HEK293 (cell line): ENCODE measurements around the gene COP1.
A peak's percentile ranks its signal among the peaks of the same experiment; 100 is the strongest.

ENCODE experiments used
- AEBP2 ChIP-seq: fragments of 450-650 bp; formaldehyde crosslinking; IDR thresholded peaks from 2 replicates; pipeline ENCODE4 v1.5.1; 2016; ENCODE audit warnings: missing biosample characterization, missing genetic modification characterization, borderline replicate concordance
- FEZF1 ChIP-seq: fragments of 450-650 bp; formaldehyde crosslinking; IDR thresholded peaks from 2 replicates; pipeline ENCODE4 v1.5.1; 2016; ENCODE audit warnings: missing biosample characterization, missing genetic modification characterization
- GLIS2 ChIP-seq: fragments of 450-650 bp; formaldehyde crosslinking; IDR thresholded peaks from 2 replicates; pipeline ENCODE4 v1.5.1; 2016; ENCODE audit warnings: missing biosample characterization, missing genetic modification characterization
- IKZF3 ChIP-seq: fragments of 450-650 bp; IDR thresholded peaks from 2 replicates; pipeline ENCODE4 v1.5.0; 2018; ENCODE audit warnings: missing biosample characterization, mild to moderate bottlenecking, missing genetic modification characterization, moderate library complexity
- KLF10 ChIP-seq: fragments of 450-650 bp; IDR thresholded peaks from 2 replicates; pipeline ENCODE4 v1.5.1; 2018; ENCODE audit warnings: missing biosample characterization, mild to moderate bottlenecking, missing genetic modification characterization
- SALL2 ChIP-seq: fragments of 450-650 bp; formaldehyde crosslinking; IDR thresholded peaks from 2 replicates; pipeline ENCODE4 v1.5.0; 2017; ENCODE audit warnings: missing biosample characterization, mild to moderate bottlenecking, missing genetic modification characterization, borderline replicate concordance
- TRIM28 ChIP-seq: IDR thresholded peaks from 2 replicates; pipeline ENCODE4 v1.6.1; 2011; ENCODE audit warnings: low read length, control low read depth, borderline replicate concordance
- ZBTB48 ChIP-seq: fragments of 450-650 bp; formaldehyde crosslinking; IDR thresholded peaks from 2 replicates; pipeline ENCODE4 v1.5.1; 2016; ENCODE audit warnings: missing biosample characterization, missing genetic modification characterization
- ZFHX2 ChIP-seq: fragments of 450-650 bp; formaldehyde crosslinking; conservative IDR thresholded peaks from 2 replicates; pipeline ENCODE4 v1.5.1; 2016; ENCODE audit warnings: missing biosample characterization, missing genetic modification characterization
- ZFP3 ChIP-seq: fragments of 450-650 bp; formaldehyde crosslinking; IDR thresholded peaks from 2 replicates; pipeline ENCODE4 v1.5.1; 2016; ENCODE audit warnings: low read depth, missing biosample characterization, missing genetic modification characterization
- ZFP37 ChIP-seq: fragments of 450-650 bp; formaldehyde crosslinking; IDR thresholded peaks from 2 replicates; pipeline ENCODE4 v1.5.1; 2016; ENCODE audit warnings: missing biosample characterization, missing genetic modification characterization
- ZNF146 ChIP-seq: fragments of 450-650 bp; formaldehyde crosslinking; IDR thresholded peaks from 2 replicates; pipeline ENCODE4 v1.5.1; 2016; ENCODE audit warnings: missing biosample characterization, missing genetic modification characterization
- ZNF169 ChIP-seq: fragments of 450-650 bp; formaldehyde crosslinking; IDR thresholded peaks from 2 replicates; pipeline ENCODE4 v1.5.1; 2016; ENCODE audit warnings: missing biosample characterization, missing genetic modification characterization
- ZNF175 ChIP-seq: fragments of 450-650 bp; formaldehyde crosslinking; IDR thresholded peaks from 2 replicates; pipeline ENCODE4 v1.5.1; 2016; ENCODE audit warnings: missing biosample characterization, missing genetic modification characterization
- ZNF184 ChIP-seq: fragments of 450-650 bp; IDR thresholded peaks from 2 replicates; pipeline ENCODE4 v1.5.1; 2018; ENCODE audit warnings: missing biosample characterization, mild to moderate bottlenecking, missing genetic modification characterization
- ZNF248 ChIP-seq: fragments of 450-650 bp; formaldehyde crosslinking; IDR thresholded peaks from 2 replicates; pipeline ENCODE4 v1.5.1; 2017; ENCODE audit warnings: missing biosample characterization, missing genetic modification characterization
- ZNF266 ChIP-seq: fragments of 450-650 bp; formaldehyde crosslinking; IDR thresholded peaks from 2 replicates; pipeline ENCODE4 v1.5.1; 2016; ENCODE audit warnings: missing biosample characterization, missing genetic modification characterization, low read depth
- ZNF280D ChIP-seq: fragments of 450-650 bp; formaldehyde crosslinking; IDR thresholded peaks from 2 replicates; pipeline ENCODE4 v1.5.1; 2016; ENCODE audit warnings: missing biosample characterization, missing genetic modification characterization
- ZNF366 ChIP-seq: fragments of 450-650 bp; formaldehyde crosslinking; conservative IDR thresholded peaks from 2 replicates; pipeline ENCODE4 v1.5.1; 2016; ENCODE audit warnings: missing biosample characterization, missing genetic modification characterization
- ZNF394 ChIP-seq: fragments of 450-650 bp; formaldehyde crosslinking; IDR thresholded peaks from 2 replicates; pipeline ENCODE4 v1.5.1; 2016; ENCODE audit warnings: missing biosample characterization, missing genetic modification characterization, mild to moderate bottlenecking, moderate library complexity, borderline replicate concordance
- ZNF548 ChIP-seq: fragments of 450-650 bp; formaldehyde crosslinking; IDR thresholded peaks from 2 replicates; pipeline ENCODE4 v1.5.1; 2016; ENCODE audit warnings: missing biosample characterization, missing genetic modification characterization
- ZNF555 ChIP-seq: fragments of 450-650 bp; formaldehyde crosslinking; conservative IDR thresholded peaks from 2 replicates; pipeline ENCODE4 v1.5.1; 2017; ENCODE audit warnings: missing biosample characterization, mild to moderate bottlenecking, missing genetic modification characterization, inconsistent platforms
- ZNF596 ChIP-seq: fragments of 450-650 bp; IDR thresholded peaks from 2 replicates; pipeline ENCODE4 v1.5.0; 2018; ENCODE audit warnings: missing biosample characterization, mild to moderate bottlenecking, missing genetic modification characterization, moderate library complexity
- ZNF670 ChIP-seq: fragments of 450-650 bp; formaldehyde crosslinking; IDR thresholded peaks from 2 replicates; pipeline ENCODE4 v1.5.1; 2016; ENCODE audit warnings: missing biosample characterization, missing genetic modification characterization, low read depth
- ZNF777 ChIP-seq: fragments of 450-650 bp; formaldehyde crosslinking; IDR thresholded peaks from 2 replicates; pipeline ENCODE4 v1.5.1; 2017; ENCODE audit warnings: missing biosample characterization, missing genetic modification characterization, borderline replicate concordance
- ZNF792 ChIP-seq: fragments of 450-650 bp; formaldehyde crosslinking; IDR thresholded peaks from 2 replicates; pipeline ENCODE4 v1.5.1; 2016; ENCODE audit warnings: missing biosample characterization, missing genetic modification characterization
- TF ChIP-seq, protein P1 (sequence below): fragments of 450-650 bp; IDR thresholded peaks from 2 replicates; pipeline ENCODE4 v1.5.1; 2018; ENCODE audit warnings: missing biosample characterization, missing genetic modification characterization
- TF ChIP-seq, protein P2 (sequence below): fragments of 450-650 bp; formaldehyde crosslinking; IDR thresholded peaks from 2 replicates; pipeline ENCODE4 v1.5.1; 2016; ENCODE audit warnings: missing biosample characterization, missing genetic modification characterization
- TF ChIP-seq, protein P3 (sequence below): fragments of 450-650 bp; formaldehyde crosslinking; IDR thresholded peaks from 2 replicates; pipeline ENCODE4 v1.5.1; 2016; ENCODE audit warnings: missing biosample characterization, missing genetic modification characterization
- TF ChIP-seq, protein P4 (sequence below): fragments of 450-650 bp; IDR thresholded peaks from 2 replicates; pipeline ENCODE4 v1.5.1; 2018; ENCODE audit warnings: missing biosample characterization, mild to moderate bottlenecking, missing genetic modification characterization

COP1 gene

GRCh38 chr1:176206006-176206960 is 803 bp downstream of the COP1 start (continued):
- TF ChIP-seq SALL2 (tag by site-specific recombination) (no peak), ZNF548 (no peak), GLIS2 (tag by site-specific recombination) (peak; percentile 88), TRIM28 (no peak), ZFHX2 (tag by site-specific recombination) (peak; percentile 90), ZNF169 (tag by site-specific recombination) (no peak), ZNF596 (tag by site-specific recombination) (no peak), ZNF280D (tag by site-specific recombination) (no peak), ZBTB48 (tag by site-specific recombination) (peak; percentile 55), ZNF394 (tag by site-specific recombination) (peak; percentile 31; the same call in 1 of the 2 replicates), ZNF670 (tag by site-specific recombination) (no peak), FEZF1 (tag by site-specific recombination) (no peak), ZNF184 (tag by site-specific recombination) (no peak), ZNF146 (tag by site-specific recombination) (no peak), ZNF777 (tag by site-specific recombination) (no peak), ZNF266 (tag by site-specific recombination) (no peak), ZNF555 (tag by site-specific recombination) (no peak), ZNF366 (tag by site-specific recombination) (peak; percentile 29; the same call in 1 of the 2 replicates), ZFP3 (no peak), ZNF175 (no peak), KLF10 (tag by site-specific recombination) (no peak), AEBP2 (no peak), ZNF792 (no peak), ZFP37 (tag by site-specific recombination) (no peak; the same call in 1 of the 2 replicates), IKZF3 (tag by site-specific recombination) (no peak), ZNF248 (tag by site-specific recombination) (no peak)
- TF ChIP-seq, protein P1, sequence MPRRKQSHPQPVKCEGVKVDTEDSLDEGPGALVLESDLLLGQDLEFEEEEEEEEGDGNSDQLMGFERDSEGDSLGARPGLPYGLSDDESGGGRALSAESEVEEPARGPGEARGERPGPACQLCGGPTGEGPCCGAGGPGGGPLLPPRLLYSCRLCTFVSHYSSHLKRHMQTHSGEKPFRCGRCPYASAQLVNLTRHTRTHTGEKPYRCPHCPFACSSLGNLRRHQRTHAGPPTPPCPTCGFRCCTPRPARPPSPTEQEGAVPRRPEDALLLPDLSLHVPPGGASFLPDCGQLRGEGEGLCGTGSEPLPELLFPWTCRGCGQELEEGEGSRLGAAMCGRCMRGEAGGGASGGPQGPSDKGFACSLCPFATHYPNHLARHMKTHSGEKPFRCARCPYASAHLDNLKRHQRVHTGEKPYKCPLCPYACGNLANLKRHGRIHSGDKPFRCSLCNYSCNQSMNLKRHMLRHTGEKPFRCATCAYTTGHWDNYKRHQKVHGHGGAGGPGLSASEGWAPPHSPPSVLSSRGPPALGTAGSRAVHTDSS (tag by site-specific recombination) = no peak
- TF ChIP-seq, protein P2, sequence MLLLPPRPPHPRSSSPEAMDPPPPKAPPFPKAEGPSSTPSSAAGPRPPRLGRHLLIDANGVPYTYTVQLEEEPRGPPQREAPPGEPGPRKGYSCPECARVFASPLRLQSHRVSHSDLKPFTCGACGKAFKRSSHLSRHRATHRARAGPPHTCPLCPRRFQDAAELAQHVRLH (tag by site-specific recombination) = no peak
- TF ChIP-seq, protein P3, sequence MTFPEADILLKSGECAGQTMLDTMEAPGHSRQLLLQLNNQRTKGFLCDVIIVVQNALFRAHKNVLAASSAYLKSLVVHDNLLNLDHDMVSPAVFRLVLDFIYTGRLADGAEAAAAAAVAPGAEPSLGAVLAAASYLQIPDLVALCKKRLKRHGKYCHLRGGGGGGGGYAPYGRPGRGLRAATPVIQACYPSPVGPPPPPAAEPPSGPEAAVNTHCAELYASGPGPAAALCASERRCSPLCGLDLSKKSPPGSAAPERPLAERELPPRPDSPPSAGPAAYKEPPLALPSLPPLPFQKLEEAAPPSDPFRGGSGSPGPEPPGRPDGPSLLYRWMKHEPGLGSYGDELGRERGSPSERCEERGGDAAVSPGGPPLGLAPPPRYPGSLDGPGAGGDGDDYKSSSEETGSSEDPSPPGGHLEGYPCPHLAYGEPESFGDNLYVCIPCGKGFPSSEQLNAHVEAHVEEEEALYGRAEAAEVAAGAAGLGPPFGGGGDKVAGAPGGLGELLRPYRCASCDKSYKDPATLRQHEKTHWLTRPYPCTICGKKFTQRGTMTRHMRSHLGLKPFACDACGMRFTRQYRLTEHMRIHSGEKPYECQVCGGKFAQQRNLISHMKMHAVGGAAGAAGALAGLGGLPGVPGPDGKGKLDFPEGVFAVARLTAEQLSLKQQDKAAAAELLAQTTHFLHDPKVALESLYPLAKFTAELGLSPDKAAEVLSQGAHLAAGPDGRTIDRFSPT (tag by site-specific recombination) = no peak
- TF ChIP-seq, protein P4, sequence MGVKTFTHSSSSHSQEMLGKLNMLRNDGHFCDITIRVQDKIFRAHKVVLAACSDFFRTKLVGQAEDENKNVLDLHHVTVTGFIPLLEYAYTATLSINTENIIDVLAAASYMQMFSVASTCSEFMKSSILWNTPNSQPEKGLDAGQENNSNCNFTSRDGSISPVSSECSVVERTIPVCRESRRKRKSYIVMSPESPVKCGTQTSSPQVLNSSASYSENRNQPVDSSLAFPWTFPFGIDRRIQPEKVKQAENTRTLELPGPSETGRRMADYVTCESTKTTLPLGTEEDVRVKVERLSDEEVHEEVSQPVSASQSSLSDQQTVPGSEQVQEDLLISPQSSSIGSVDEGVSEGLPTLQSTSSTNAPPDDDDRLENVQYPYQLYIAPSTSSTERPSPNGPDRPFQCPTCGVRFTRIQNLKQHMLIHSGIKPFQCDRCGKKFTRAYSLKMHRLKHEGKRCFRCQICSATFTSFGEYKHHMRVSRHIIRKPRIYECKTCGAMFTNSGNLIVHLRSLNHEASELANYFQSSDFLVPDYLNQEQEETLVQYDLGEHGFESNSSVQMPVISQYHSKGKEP (tag by site-specific recombination) = no peak
